ENCODE results near the gene VPS13C.

Gene VPS13C

DNA sequence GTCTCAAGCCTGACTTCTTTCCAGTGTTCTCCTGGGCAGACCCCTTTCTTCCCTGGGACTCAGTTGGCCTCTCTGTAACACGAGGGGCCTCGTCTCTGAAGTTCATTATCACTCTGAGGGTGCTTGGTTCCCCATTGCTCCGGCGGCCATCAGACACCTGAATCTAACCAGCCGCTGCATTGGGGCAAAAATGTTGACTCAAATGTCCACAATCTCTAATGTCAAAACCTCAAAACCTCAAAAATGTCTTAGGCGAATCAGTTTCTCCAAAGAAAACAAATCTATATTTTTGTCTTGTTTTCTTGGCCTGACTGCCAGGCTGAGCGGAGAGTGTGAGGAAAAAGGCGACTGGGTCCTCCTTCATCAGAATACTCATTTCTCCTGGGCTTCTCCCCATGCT, 220.7 kb downstream of the VPS13C start:
- H3K36me3 ChIP-seq (ENCODE audit: insufficient read depth, low read length): no peaks in the 10 kb centered on the region
- peaks cover 1% of the 10 kb centered on the region for H3K9me3 ChIP-seq (ENCODE audit: low read length)
- H3K4me1 ChIP-seq (ENCODE audit: insufficient read depth, low read length): peaks cover 2% of the 10 kb centered on the region
- no peak overlapping the region for H3K4me3 ChIP-seq (ENCODE audit: low read length)
- peaks cover 5% of the 10 kb centered on the region for H3K27me3 ChIP-seq (ENCODE audit: insufficient read depth, low read length)
- no peak overlapping the region for H2AFZ ChIP-seq (ENCODE audit: low read depth, low read length)

DNA sequence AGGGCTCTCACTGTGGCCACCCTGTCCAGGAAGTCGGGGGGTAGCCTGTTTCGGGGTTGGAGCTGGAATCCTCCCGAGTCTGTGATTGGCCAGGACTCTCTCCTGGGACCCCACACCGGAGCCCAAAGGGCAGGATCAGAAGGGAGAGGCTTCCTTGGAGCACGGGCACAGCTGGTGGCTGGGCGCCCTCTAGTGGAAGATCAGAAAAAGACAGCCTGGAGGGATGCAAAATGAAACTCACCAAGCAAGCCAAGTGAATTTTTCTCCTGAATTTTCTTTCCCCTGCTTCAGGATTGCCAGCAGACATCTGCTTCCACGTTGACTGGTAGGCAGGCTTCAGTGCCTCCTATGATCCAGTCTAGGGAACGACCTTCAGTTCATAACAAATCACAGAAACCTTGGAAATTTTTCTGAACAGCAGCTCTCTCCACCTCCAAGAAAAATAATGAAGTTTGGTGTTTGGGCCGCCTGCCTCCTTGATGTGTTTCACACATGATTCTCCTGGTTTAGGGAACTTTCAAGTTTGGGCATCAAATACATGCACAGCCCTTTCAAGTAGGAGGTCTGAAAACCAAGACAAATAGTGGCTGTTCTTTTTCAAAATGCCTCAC, 224.6 kb downstream of the VPS13C start:
- Histone ChIP-seq H3K4me3 (ENCODE audit: low read length) (no peak overlapping the region), H3K36me3 (ENCODE audit: insufficient read depth, low read length) (no peaks in the 10 kb centered on the region)

DNA sequence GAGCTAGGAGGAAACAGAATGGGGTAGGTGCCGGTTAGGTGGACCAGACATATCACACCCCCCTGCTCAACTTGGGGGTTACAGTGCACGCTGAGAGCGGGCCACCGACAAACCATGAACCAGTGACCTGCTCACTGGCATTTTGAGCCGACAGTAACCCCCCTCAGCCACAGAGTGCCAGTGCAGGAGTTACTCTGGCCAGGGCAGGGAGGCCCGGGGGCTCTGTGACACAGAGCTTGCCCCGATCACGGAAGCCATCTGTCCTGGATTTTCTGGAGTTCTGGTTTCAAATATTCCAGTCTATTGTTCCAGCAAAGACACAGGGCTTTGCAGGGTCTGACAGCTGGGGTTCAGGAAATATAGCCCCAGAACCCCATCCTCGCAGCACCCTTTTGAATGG, 225.2 kb downstream of the VPS13C start:
- Histone ChIP-seq H2AFZ (ENCODE audit: low read depth, low read length) (peak overlapping the region; percentile 50), H3K4me3 (ENCODE audit: low read length) (no peak overlapping the region), H3K36me3 (ENCODE audit: insufficient read depth, low read length) (no peaks in the 10 kb centered on the region), H3K4me1 (ENCODE audit: insufficient read depth, low read length) (peaks cover 2% of the 10 kb centered on the region), H3K9me3 (ENCODE audit: low read length) (no peaks in the 10 kb centered on the region), H3K27me3 (ENCODE audit: insufficient read depth, low read length) (peaks cover 9% of the 10 kb centered on the region)

More for the DNA sequence above, 224.6 kb downstream of the VPS13C start:
- peaks cover 2% of the 10 kb centered on the region for H3K4me1 ChIP-seq (ENCODE audit: insufficient read depth, low read length)
- H2AFZ ChIP-seq (ENCODE audit: low read depth, low read length): peak overlapping the region; percentile 11
- no peaks in the 10 kb centered on the region for H3K9me3 ChIP-seq (ENCODE audit: low read length)
- H3K27me3 ChIP-seq (ENCODE audit: insufficient read depth, low read length): peaks cover 9% of the 10 kb centered on the region

DNA sequence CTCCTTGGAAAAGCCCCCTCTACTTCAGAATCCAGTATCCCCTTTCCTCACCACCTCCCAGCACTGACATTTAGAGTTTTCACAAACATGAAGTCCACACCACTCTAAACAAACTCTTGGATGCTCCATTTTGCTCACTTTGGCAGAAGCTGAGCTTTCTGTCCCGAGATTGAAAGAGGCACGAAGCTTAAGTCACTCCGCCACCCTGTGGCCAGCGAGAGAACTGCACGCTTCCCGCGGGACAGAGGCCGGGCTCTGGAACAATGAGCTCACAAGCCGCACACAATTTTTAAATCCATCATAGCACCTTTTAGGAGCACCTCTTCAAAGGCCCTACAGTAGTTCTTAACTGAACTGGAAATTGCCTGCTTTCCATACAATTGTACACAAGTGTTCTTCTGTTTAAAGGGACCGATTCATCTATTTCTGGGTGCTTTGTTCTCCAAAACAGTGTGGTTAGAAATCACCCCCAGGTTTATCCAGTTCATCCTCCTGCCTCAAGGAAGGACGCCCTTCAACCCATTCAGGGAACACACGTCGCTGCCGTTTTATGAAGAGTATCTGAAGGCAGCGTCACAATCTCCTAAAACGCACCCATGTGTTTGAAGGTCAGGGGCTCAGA, 226.1 kb downstream of the VPS13C start:
- Histone ChIP-seq H2AFZ (ENCODE audit: low read depth, low read length) (peak overlapping the region; percentile 50), H3K9me3 (ENCODE audit: low read length) (no peaks in the 10 kb centered on the region), H3K36me3 (ENCODE audit: insufficient read depth, low read length) (no peaks in the 10 kb centered on the region), H3K4me3 (ENCODE audit: low read length) (no peak overlapping the region), H3K27me3 (ENCODE audit: insufficient read depth, low read length) (peaks cover 9% of the 10 kb centered on the region), H3K4me1 (ENCODE audit: insufficient read depth, low read length) (peaks cover 2% of the 10 kb centered on the region)

DNA sequence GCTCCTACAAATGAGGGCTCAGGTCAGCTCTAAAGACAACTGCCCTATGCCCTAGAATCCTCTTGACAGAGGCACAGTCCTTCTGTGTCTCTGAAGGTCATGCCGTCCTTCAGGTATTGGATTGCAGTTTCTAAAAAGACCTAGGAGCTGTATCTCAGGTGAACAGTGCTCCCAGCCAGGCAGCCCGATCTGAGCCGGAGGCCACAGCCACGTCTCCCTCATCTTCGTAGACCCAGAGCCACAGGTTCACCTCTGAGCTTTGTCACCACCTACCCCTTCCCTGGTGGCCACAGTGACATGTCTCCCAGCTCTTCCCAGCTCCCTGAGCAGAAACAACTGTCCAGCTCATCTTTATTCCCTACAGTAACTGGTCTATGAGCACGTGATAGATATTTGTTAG, 228.0 kb downstream of the VPS13C start:
- Histone ChIP-seq H3K36me3 (ENCODE audit: insufficient read depth, low read length) (no peaks in the 10 kb centered on the region), H3K9me3 (ENCODE audit: low read length) (no peaks in the 10 kb centered on the region), H3K4me3 (ENCODE audit: low read length) (no peak overlapping the region), H3K4me1 (ENCODE audit: insufficient read depth, low read length) (peaks cover 2% of the 10 kb centered on the region), H2AFZ (ENCODE audit: low read depth, low read length) (no peak overlapping the region), H3K27me3 (ENCODE audit: insufficient read depth, low read length) (peaks cover 9% of the 10 kb centered on the region)

DNA sequence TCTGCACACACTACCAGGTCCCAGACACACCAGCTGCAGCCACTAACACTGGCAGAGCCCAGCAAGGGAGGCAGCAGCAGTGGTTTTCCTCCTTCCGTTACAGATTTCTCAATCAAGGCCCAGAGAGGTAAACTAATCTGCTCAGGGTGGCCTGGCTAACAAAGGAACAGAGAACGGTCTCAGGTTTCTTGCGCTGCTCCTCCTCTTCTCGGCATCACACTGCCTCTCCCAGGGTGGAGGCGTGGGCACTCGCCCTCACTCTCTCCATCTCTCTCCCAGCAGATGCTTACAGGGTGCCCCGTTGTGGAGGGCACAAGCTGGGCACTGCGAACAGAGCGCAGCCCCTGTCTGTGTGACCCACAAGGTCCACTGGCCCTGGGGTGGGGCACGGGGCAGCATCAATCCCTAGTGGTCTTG, 228.7 kb downstream of the VPS13C start:
- H3K4me1 ChIP-seq (ENCODE audit: insufficient read depth, low read length): peaks cover 2% of the 10 kb centered on the region
- H3K27me3 ChIP-seq (ENCODE audit: insufficient read depth, low read length): peaks cover 9% of the 10 kb centered on the region
- H2AFZ ChIP-seq (ENCODE audit: low read depth, low read length): no peak overlapping the region
- no peak overlapping the region for H3K4me3 ChIP-seq (ENCODE audit: low read length)
- H3K9me3 ChIP-seq (ENCODE audit: low read length): no peaks in the 10 kb centered on the region
- no peaks in the 10 kb centered on the region for H3K36me3 ChIP-seq (ENCODE audit: insufficient read depth, low read length)

DNA sequence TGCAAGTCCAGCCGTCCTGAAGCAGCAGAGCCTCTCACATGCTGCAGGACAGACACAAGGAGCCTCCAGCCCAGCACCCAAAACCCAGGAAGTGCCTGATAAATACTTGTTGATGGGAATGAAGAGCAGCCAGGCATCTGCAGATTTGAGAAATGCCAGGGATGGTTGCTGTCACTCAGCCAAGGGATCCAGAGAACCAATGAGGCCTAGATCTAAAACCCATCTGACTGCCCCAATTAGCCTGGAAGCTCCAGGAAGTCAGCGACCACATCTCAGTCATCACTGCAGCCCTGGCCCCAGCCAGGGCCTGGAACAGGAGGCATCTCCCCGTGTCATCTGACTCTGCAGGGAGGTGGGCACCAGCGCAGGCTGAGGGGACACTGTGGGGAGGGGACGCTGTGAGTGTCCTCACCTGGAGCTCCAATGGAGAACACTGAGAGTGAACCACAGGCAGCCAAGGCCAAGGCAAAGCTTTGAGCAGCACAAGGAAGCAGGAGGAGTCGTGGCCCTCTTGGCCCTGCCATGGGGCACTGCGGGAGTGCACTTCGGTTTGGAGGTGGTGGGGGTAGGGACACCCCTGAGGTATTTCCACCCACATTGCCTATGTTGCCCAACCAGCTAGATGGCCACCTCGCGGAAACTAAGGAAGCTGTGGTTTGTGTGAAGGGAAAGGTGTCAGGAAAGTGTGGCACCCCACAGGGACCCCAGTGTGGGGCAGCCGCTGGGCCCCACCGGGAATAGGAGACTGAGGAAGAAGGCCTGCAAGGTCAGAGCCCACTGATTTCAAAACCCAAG, 229.5 kb downstream of the VPS13C start:
- H3K27me3 ChIP-seq (ENCODE audit: insufficient read depth, low read length): peaks cover 9% of the 10 kb centered on the region
- no peaks in the 10 kb centered on the region for H3K9me3 ChIP-seq (ENCODE audit: low read length)
- H3K36me3 ChIP-seq (ENCODE audit: insufficient read depth, low read length): no peaks in the 10 kb centered on the region
- no peak overlapping the region for H3K4me3 ChIP-seq (ENCODE audit: low read length)
- peaks cover 2% of the 10 kb centered on the region for H3K4me1 ChIP-seq (ENCODE audit: insufficient read depth, low read length)
- H2AFZ ChIP-seq (ENCODE audit: low read depth, low read length): no peak overlapping the region

DNA sequence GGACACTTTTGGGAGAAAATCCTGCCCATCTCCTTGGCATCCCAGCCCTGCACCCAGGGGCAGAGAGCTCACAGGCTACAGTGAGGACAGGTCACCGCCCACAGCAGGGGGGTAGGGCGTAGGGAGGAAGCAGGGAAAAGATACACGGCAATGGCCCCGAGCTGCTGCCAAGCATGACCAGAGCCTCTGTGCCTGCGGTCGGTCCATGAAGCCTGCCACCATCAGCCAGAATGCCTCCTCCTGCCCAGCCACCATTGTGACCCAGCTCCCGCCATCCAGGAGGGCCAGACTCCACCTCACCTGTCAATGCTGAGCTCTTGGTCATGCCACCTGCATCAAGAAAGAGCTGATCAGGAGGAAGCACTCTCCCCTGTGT, 230.7 kb downstream of the VPS13C start:
- Histone ChIP-seq H3K36me3 (ENCODE audit: insufficient read depth, low read length) (no peaks in the 10 kb centered on the region), H3K4me1 (ENCODE audit: insufficient read depth, low read length) (no peaks in the 10 kb centered on the region), H3K9me3 (ENCODE audit: low read length) (no peaks in the 10 kb centered on the region), H3K27me3 (ENCODE audit: insufficient read depth, low read length) (peaks cover 3% of the 10 kb centered on the region), H2AFZ (ENCODE audit: low read depth, low read length) (no peak overlapping the region), H3K4me3 (ENCODE audit: low read length) (no peak overlapping the region)

DNA sequence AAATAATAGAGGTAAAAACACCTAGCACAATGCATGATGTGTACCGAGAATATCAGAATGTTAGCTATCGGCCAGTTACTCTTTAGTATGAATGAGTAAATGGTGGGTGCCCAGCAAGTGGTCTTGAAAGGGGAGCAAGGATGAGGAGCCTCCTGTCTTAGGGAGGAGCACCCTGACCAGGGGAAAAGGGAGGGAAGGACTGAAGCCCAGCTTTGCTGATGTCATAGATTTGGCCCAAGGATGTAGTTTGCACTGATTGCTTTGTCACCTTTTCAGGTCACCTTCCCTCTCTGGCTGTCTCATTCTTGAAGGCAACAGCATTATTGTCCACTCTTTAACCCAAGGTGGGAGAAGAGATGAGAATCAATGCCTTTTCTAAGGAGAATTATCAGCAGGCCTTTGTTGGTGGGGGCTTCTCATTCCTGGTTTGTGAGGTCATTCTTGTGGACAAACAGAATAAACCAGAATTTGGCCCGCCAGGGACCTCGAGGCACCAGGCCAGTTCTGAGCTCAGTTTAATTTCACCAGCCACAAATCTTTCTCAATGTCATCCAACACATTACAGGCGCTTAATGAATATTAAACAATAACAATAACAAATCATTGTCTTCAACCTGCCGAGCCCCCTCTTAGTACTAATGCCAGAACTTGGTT, 231.3 kb downstream of the VPS13C start:
- H2AFZ ChIP-seq (ENCODE audit: low read depth, low read length): no peak overlapping the region
- H3K9me3 ChIP-seq (ENCODE audit: low read length): no peaks in the 10 kb centered on the region
- no peaks in the 10 kb centered on the region for H3K27me3 ChIP-seq (ENCODE audit: insufficient read depth, low read length)
- H3K36me3 ChIP-seq (ENCODE audit: insufficient read depth, low read length): no peaks in the 10 kb centered on the region
- H3K4me1 ChIP-seq (ENCODE audit: insufficient read depth, low read length): no peaks in the 10 kb centered on the region
- H3K4me3 ChIP-seq (ENCODE audit: low read length): no peak overlapping the region

DNA sequence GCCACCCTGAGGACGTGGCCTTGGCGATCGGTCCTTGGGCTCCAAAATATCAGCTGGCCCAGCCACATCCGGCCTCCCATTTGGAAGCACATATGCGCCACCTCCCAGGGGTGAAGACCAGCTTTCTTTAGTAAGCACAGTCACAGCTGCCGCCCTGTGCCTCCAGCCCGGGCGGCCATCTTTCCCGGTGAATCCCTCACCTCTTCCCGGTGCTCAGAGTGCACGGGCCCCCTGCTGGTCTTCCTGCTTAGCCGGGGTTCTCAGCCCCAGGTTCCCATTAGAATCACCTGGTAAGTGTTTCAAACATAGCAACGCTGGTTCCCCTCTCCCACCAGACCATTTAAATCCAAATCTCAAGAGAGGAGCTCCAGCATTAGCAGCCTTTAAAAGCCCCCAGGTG, 232.2 kb downstream of the VPS13C start:
- H3K4me3 ChIP-seq (ENCODE audit: low read length): no peak overlapping the region
- no peaks in the 10 kb centered on the region for H3K4me1 ChIP-seq (ENCODE audit: insufficient read depth, low read length)
- no peak overlapping the region for H2AFZ ChIP-seq (ENCODE audit: low read depth, low read length)
- no peaks in the 10 kb centered on the region for H3K9me3 ChIP-seq (ENCODE audit: low read length)
- H3K36me3 ChIP-seq (ENCODE audit: insufficient read depth, low read length): no peaks in the 10 kb centered on the region
- H3K27me3 ChIP-seq (ENCODE audit: insufficient read depth, low read length): no peaks in the 10 kb centered on the region

DNA sequence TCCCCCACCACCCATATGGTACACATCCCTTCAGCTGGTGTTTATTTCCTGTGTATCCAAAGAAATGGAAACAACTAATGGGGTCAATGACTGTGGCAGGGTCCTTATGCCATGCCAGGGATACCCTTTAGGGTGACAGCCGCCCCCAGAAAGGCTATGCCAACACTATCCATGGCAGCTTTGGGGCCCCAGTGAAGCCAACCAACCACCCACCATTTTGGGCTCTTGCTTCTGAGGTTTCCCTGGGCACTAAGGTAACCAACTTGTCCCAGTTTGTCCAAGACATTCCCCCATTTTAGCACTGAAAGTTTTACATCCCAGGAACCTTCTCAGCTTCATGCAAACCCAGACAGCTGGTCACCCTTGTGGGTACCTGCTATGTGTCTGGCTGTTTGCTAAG, 233.1 kb downstream of the VPS13C start:
- Histone ChIP-seq H3K27me3 (ENCODE audit: insufficient read depth, low read length) (no peaks in the 10 kb centered on the region), H3K36me3 (ENCODE audit: insufficient read depth, low read length) (no peaks in the 10 kb centered on the region), H3K4me1 (ENCODE audit: insufficient read depth, low read length) (no peaks in the 10 kb centered on the region), H2AFZ (ENCODE audit: low read depth, low read length) (no peak overlapping the region), H3K4me3 (ENCODE audit: low read length) (no peak overlapping the region), H3K9me3 (ENCODE audit: low read length) (no peaks in the 10 kb centered on the region)

DNA sequence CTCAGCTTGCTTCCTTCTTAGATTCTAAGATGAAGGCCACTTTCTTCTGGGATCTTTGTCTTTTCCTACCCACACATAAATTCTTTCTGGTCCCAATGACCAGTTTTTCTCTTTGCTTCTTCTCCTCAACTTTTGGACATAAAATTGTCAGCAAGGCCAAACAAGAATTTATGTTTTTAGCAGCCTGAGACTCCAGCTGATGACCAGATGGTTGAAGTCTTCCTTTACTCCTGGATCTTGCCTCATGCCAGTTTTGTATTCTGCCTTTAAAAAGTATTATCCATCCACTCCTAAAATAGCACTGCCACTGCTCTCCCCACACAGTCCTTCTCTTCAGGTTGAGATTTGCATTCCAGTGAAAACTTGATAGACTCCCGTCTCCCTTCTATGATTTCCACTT, 236.0 kb downstream of the VPS13C start:
- Histone ChIP-seq H3K9me3 (ENCODE audit: low read length) (no peaks in the 10 kb centered on the region), H3K4me1 (ENCODE audit: insufficient read depth, low read length) (no peaks in the 10 kb centered on the region), H3K27me3 (ENCODE audit: insufficient read depth, low read length) (no peaks in the 10 kb centered on the region), H2AFZ (ENCODE audit: low read depth, low read length) (no peak overlapping the region), H3K4me3 (ENCODE audit: low read length) (no peak overlapping the region), H3K36me3 (ENCODE audit: insufficient read depth, low read length) (no peaks in the 10 kb centered on the region)

DNA sequence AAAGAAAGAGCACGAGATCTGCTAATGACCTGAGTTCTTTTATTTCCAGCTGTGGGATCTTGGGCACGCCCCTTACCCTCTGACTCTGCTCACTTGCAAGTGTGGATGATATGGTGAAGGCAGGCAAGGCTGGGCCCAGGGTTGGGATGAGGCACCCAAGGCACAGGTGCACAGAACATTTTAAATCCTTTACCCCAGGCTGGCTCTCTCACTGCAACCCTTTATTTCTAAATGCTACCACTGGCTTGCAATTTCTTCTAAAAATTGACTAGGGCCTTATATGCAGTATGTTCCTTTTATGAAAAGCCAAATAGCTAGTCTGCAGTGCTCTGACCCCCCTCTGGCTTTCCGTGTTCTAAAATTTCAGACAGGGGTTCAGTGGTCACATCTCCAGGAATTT, 237.7 kb downstream of the VPS13C start:
- no peak overlapping the region for H3K4me3 ChIP-seq (ENCODE audit: low read length)

More for the DNA sequence above, 237.7 kb downstream of the VPS13C start:
- Histone ChIP-seq H3K4me1 (ENCODE audit: insufficient read depth, low read length) (no peaks in the 10 kb centered on the region), H3K27me3 (ENCODE audit: insufficient read depth, low read length) (no peaks in the 10 kb centered on the region), H3K36me3 (ENCODE audit: insufficient read depth, low read length) (no peaks in the 10 kb centered on the region), H2AFZ (ENCODE audit: low read depth, low read length) (no peak overlapping the region), H3K9me3 (ENCODE audit: low read length) (no peaks in the 10 kb centered on the region)

All from neuron (in vitro differentiated cells).